Brain pericyte (primary cell): ENCODE results near the gene SYPL1.

Experiments used
- DNase-seq: peaks from one replicate; pipeline ENCODE4 v3.0.0-alpha.2; 2012; ENCODE audit warnings: low read depth, low spot score

The SYPL1 gene

GRCh38 chr7:106094780-106095179 is 17.3 kb downstream of the SYPL1 start:
- no peak for DNase-seq

GRCh38 chr7:106092204-106092603 is 19.9 kb downstream of the SYPL1 start:
- no peak for DNase-seq

- no peak for DNase-seq
Measured at GRCh38 chr7:106089647-106090046, 22.5 kb downstream of the SYPL1 start.

- DNase-seq, result no peak
Measured at GRCh38 chr7:106088014-106088413, 24.1 kb downstream of the SYPL1 start.

GRCh38 chr7:106086062-106086461 is 26.1 kb downstream of the SYPL1 start:
- DNase-seq, result no peak

GRCh38 chr7:106085015-106085414 is 27.1 kb downstream of the SYPL1 start:
- no peak for DNase-seq

- DNase-seq, result no peak
Measured at GRCh38 chr7:106083717-106084116, 28.4 kb downstream of the SYPL1 start.

- no peak for DNase-seq
Measured at GRCh38 chr7:106082087-106082854, 29.8 kb downstream of the SYPL1 start.

GRCh38 chr7:106080300-106080987 is 31.7 kb downstream of the SYPL1 start:
- no peak for DNase-seq

- no peak for DNase-seq
Measured at GRCh38 chr7:106076537-106076936, 35.6 kb downstream of the SYPL1 start.

- DNase-seq, result no peak
Measured at GRCh38 chr7:106075937-106076336, 36.2 kb downstream of the SYPL1 start.

- no peak for DNase-seq
Measured at GRCh38 chr7:106074257-106074656, 37.9 kb downstream of the SYPL1 start.

- no peak for DNase-seq
Measured at GRCh38 chr7:106073701-106074100, 38.4 kb downstream of the SYPL1 start.

GRCh38 chr7:106072715-106073091 is 39.4 kb downstream of the SYPL1 start:
- DNase-seq, result no peak

GRCh38 chr7:106071999-106072714 is 40.0 kb downstream of the SYPL1 start:
- no peak for DNase-seq

GRCh38 chr7:106071356-106071998 is 40.6 kb downstream of the SYPL1 start:
- no peak for DNase-seq

- DNase-seq, result no peak
Measured at GRCh38 chr7:106070567-106071254, 41.4 kb downstream of the SYPL1 start.

- DNase-seq, result no peak
Measured at GRCh38 chr7:106070201-106070551, 41.9 kb downstream of the SYPL1 start.

- no peak for DNase-seq
Measured at GRCh38 chr7:106069471-106070200, 42.5 kb downstream of the SYPL1 start.

GRCh38 chr7:106068986-106069385 is 43.1 kb downstream of the SYPL1 start:
- DNase-seq, result no peak

GRCh38 chr7:106068538-106068961 is 43.6 kb downstream of the SYPL1 start:
- no peak for DNase-seq
